Stimulated activated effector memory CD8-positive, alpha-beta T cell treated with anti-CD3 and anti-CD28 coated beads, Interleukin-12 subunit alpha, Interleukin-12 subunit beta, amount 100 ng/mL, for 72 hours (primary cell): ENCODE measurements around the gene ETDC.
"Not testable (repeated sequence)": the region's sequence is repeated elsewhere in the genome, so short reads cannot be mapped to it uniquely, and the experiment has no call there.

Experiments
- ATAC-seq: fragments of 150-1000 bp; cut with Tn5 transposase; 2 replicates; pipeline ENCODE4 v1.10.0; 2021
- DNase-seq, 2 donors: peaks; one replicate each; pipeline ENCODE4 v3.0.0; 2021 to 2022; ENCODE audit warnings: low spot score in 2 of 2
- H3K27ac Mint-ChIP-seq: one replicate; pipeline ENCODE4 v1.8.0; 2022; ENCODE audit warnings: mild to moderate bottlenecking, mixed read lengths
- H3K36me3 Mint-ChIP-seq: one replicate; pipeline ENCODE4 v1.8.0; 2022; ENCODE audit warnings: mild to moderate bottlenecking, mixed read lengths
- H3K4me1 Mint-ChIP-seq: one replicate; pipeline ENCODE4 v1.8.0; 2022; ENCODE audit warnings: mixed read lengths
- H3K4me3 Mint-ChIP-seq: one replicate; pipeline ENCODE4 v1.8.0; 2022; ENCODE audit warnings: mild to moderate bottlenecking, mixed read lengths
- H3K9me3 Mint-ChIP-seq: one replicate; pipeline ENCODE4 v1.8.0; 2022; ENCODE audit warnings: mixed read lengths

Gene ETDC

GRCh38 chrX:135325036-135325818, 15.9 kb downstream of the ETDC start:
- H3K36me3 Mint-ChIP-seq, H3K27ac Mint-ChIP-seq: not testable (repeated sequence)

GRCh38 chrX:135327299-135327698, 18.0 kb downstream of the ETDC start:
- Mint-ChIP-seq H3K36me3 (no peaks in the 10 kb centered on the region), H3K9me3 (peaks cover 3% of the 10 kb centered on the region), H3K27ac (no peak overlapping the region), H3K4me1 (peaks cover 10% of the 10 kb centered on the region), H3K4me3 (no peak overlapping the region)
- peak; percentile 37 for ATAC-seq
- DNase-seq, result no peak

More at GRCh38 chrX:135325036-135325818, 15.9 kb downstream of the ETDC start:
- ATAC-seq, H3K4me1 Mint-ChIP-seq, H3K9me3 Mint-ChIP-seq, H3K4me3 Mint-ChIP-seq, DNase-seq: not testable (repeated sequence)

GRCh38 chrX:135328421-135329005, 19.2 kb downstream of the ETDC start:
- no peak for DNase-seq
- no peaks in the 10 kb centered on the region for H3K36me3 Mint-ChIP-seq
- no peak for ATAC-seq
- peaks cover 15% of the 10 kb centered on the region for H3K4me1 Mint-ChIP-seq
- H3K27ac Mint-ChIP-seq, result no peak overlapping the region
- no peaks in the 10 kb centered on the region for H3K9me3 Mint-ChIP-seq
- no peak overlapping the region for H3K4me3 Mint-ChIP-seq

GRCh38 chrX:135330706-135331105, 21.4 kb downstream of the ETDC start:
- Mint-ChIP-seq H3K36me3 (no peaks in the 10 kb centered on the region), H3K27ac (no peak overlapping the region), H3K4me3 (no peak overlapping the region), H3K9me3 (no peaks in the 10 kb centered on the region), H3K4me1 (peaks cover 26% of the 10 kb centered on the region)
- DNase-seq (no peak), ATAC-seq (no peak)

DNA sequence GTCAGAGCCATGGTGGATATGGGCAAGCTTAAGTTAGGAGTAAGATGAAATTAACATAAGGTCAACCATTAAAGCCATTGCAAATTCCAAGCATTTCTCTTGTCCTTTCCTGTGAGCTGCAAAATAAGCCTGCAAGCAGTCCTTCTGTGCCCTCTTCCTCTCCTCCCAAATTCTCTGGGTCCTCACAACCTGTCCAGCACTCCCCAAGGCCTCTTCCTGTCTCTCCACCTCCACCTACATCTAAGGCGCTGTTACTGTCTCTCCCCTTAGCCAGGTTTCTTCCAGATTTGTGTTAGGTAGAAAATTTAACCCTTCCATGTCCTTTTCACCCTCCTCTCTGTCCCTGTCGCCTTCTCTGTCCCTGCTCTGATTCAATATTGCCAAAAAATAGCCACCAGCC, 22.2 kb downstream of the ETDC start:
- Mint-ChIP-seq H3K9me3 (no peaks in the 10 kb centered on the region), H3K4me3 (no peak overlapping the region), H3K4me1 (peaks cover 30% of the 10 kb centered on the region), H3K36me3 (no peaks in the 10 kb centered on the region), H3K27ac (no peak overlapping the region)
- DNase-seq, result no peak
- no peak for ATAC-seq

- Mint-ChIP-seq H3K9me3 (no peaks in the 10 kb centered on the region), H3K36me3 (peaks cover 9% of the 10 kb centered on the region), H3K27ac (no peak overlapping the region), H3K4me1 (peaks cover 66% of the 10 kb centered on the region), H3K4me3 (peak overlapping the region; percentile 88)
- no peak for DNase-seq
- ATAC-seq, result no peak
Observed at GRCh38 chrX:135340831-135341230, 31.6 kb downstream of the ETDC start.

GRCh38 chrX:135345107-135345589, 35.9 kb downstream of the ETDC start:
- ATAC-seq, result no peak
- peaks cover 12% of the 10 kb centered on the region for H3K36me3 Mint-ChIP-seq
- H3K9me3 Mint-ChIP-seq, result no peaks in the 10 kb centered on the region
- peak overlapping the region; percentile 88 for H3K4me3 Mint-ChIP-seq
- peak overlapping the region; percentile 90 for H3K27ac Mint-ChIP-seq
- H3K4me1 Mint-ChIP-seq, result peaks cover 35% of the 10 kb centered on the region
- DNase-seq, result no peak

GRCh38 chrX:135346975-135347374, 37.7 kb downstream of the ETDC start:
- DNase-seq, result no peak
- peaks cover 28% of the 10 kb centered on the region for H3K36me3 Mint-ChIP-seq
- no peak overlapping the region for H3K27ac Mint-ChIP-seq
- H3K4me1 Mint-ChIP-seq, result peaks cover 31% of the 10 kb centered on the region
- H3K9me3 Mint-ChIP-seq, result no peaks in the 10 kb centered on the region
- ATAC-seq, result no peak
- no peak overlapping the region for H3K4me3 Mint-ChIP-seq

DNA sequence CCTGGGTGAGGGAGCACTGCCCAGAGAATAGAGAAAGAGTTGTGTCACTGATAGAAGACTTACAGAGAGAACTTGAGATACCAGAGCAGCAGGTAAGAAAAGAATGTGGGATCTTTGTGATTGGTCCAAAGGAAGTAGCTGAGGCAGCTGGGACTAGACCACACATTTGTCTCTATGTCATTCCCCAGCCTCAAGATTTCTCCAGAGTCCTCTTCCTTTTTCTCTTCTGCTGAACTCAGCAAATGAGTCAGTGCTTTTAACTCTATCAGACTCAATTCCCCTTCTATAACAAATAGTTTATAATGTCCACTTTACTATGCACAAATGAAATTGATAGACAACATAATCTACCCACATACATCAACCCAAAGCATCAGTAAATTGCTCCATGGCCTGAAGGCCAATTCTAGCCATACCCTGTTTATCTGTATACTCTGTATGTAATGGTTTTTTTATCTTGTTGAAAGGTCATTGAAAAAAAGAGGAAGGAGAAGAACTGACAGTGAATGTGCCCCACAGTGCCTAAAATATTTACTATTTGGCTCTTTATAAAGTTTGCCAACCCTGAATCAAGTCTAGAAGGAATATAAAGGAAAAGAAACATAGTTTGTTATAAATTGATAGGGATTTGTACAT, 38.2 kb downstream of the ETDC start:
- DNase-seq (no peak), ATAC-seq (no peak)
- no peak overlapping the region for H3K4me3 Mint-ChIP-seq
- H3K4me1 Mint-ChIP-seq, result peaks cover 26% of the 10 kb centered on the region
- no peak overlapping the region for H3K27ac Mint-ChIP-seq
- peaks cover 28% of the 10 kb centered on the region for H3K36me3 Mint-ChIP-seq
- no peaks in the 10 kb centered on the region for H3K9me3 Mint-ChIP-seq

GRCh38 chrX:135354288-135354687, 45.0 kb downstream of the ETDC start:
- ATAC-seq (no peak), DNase-seq (no peak)
- Mint-ChIP-seq H3K27ac (no peak overlapping the region), H3K36me3 (peaks cover 19% of the 10 kb centered on the region), H3K9me3 (no peaks in the 10 kb centered on the region), H3K4me1 (peaks cover 12% of the 10 kb centered on the region), H3K4me3 (no peak overlapping the region)
